ENCODE data around the gene EGLN3.

EGLN3 gene

DNA sequence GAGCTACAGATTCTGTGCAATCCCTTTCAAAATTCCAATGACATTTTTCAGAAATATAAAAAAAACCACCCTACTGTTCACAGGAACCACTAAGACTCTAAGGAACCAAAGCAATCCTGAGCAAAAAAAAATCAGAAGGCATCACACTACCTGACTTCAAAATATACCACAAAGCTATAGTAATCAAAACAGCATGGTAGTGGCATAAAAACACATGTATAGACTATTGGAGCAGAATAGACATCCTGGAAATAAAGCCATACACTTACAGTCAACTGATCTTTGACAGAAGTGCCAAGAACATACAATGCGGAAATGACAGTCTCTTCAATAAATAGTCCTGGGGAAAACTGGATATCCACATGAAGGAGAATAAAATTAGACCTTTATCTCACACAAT is 56.5 kb downstream of the EGLN3 start:
- ChIA-PET CTCF (no interaction called here), POLR2A (ENCODE audit: low non-redundant PET) (no interaction called here)
- no peak overlapping the region for H3K27ac ChIP-seq
- TF ChIP-seq, protein P1, sequence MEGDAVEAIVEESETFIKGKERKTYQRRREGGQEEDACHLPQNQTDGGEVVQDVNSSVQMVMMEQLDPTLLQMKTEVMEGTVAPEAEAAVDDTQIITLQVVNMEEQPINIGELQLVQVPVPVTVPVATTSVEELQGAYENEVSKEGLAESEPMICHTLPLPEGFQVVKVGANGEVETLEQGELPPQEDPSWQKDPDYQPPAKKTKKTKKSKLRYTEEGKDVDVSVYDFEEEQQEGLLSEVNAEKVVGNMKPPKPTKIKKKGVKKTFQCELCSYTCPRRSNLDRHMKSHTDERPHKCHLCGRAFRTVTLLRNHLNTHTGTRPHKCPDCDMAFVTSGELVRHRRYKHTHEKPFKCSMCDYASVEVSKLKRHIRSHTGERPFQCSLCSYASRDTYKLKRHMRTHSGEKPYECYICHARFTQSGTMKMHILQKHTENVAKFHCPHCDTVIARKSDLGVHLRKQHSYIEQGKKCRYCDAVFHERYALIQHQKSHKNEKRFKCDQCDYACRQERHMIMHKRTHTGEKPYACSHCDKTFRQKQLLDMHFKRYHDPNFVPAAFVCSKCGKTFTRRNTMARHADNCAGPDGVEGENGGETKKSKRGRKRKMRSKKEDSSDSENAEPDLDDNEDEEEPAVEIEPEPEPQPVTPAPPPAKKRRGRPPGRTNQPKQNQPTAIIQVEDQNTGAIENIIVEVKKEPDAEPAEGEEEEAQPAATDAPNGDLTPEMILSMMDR (conservative IDR thresholded peaks at IDR 0.05; ENCODE audit: low read depth), result no peak
- no peak for DNase-seq (ENCODE audit: low spot score)

DNA sequence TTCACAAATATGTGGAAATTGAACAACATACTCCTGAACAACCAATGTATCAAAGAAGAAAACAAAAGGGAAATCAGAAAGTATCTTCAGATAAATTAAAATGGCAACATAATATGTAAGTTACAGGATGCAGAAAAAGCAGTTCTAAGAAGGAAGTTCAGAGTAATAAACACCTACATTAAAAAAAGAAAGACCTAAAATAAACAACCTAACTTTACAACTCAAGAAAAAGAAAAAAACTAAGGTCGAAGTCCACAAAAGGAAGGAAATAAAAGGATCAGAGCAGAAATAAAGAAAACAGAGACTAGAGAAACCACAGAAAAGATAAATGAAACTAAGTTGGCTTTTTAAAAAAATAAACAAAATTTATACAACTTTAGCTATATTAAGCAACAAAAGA is 59.2 kb downstream of the EGLN3 start:
- ChIA-PET CTCF (no interaction called here), POLR2A (ENCODE audit: low non-redundant PET) (no interaction called here)
- DNase-seq (ENCODE audit: low spot score), result no peak
- no peak overlapping the region for H3K27ac ChIP-seq
- TF ChIP-seq, protein P1 (conservative IDR thresholded peaks at IDR 0.05; ENCODE audit: low read depth), result no peak

DNA sequence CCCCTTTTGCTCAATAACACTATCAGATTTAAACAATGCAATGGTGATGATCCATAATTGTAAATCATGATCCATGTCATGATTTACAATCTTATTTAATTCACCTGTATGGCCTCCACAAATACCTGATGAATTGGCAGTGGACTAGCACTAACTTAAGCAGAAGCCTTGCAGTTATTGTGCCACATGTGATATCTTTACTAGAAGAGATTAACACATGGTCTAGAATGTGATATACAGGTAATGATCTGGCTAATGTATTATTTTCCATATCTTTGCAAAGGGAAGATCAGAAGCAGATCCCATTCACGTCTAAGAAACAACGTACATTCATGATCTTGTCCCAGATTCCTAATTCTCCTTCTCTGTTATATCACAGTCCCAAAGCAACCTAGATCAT is 66.0 kb downstream of the EGLN3 start:
- TF ChIP-seq, protein P1 (conservative IDR thresholded peaks at IDR 0.05; ENCODE audit: low read depth), result no peak
- POLR2A ChIA-PET (ENCODE audit: low non-redundant PET), result no interaction called here
- CTCF ChIA-PET, result no interaction called here
- DNase-seq (ENCODE audit: low spot score), result no peak
- no peak overlapping the region for H3K27ac ChIP-seq

DNA sequence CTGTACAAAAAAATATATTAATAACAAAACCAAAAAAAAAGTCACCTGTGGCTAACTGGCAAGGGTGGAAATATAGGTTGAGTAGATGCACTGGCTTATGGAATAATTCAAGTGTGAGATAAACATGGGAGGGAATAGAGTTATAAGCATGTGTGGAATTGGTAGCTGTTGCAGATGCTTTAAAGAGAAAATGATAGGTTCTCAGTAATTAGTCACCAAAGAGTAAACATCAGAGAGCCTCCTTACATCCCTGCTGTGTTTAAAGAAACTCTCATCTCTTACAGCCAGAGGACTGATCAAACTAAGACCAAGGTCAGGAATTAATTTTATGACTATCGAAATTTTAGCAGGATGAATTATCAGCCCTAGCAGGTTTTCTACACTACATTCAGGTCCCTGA is 70.5 kb downstream of the EGLN3 start:
- no peak for DNase-seq (ENCODE audit: low spot score)
- no peak overlapping the region for H3K27ac ChIP-seq
- ChIA-PET CTCF (interaction anchor here (0.7 kb wide), 1 partner anchor 288 kb away, joined by 3 read pairs; no protein-coding TSS in a partner anchor), POLR2A (ENCODE audit: low non-redundant PET) (no interaction called here)
- TF ChIP-seq, protein P1 (conservative IDR thresholded peaks at IDR 0.05; ENCODE audit: low read depth), result no peak

DNA sequence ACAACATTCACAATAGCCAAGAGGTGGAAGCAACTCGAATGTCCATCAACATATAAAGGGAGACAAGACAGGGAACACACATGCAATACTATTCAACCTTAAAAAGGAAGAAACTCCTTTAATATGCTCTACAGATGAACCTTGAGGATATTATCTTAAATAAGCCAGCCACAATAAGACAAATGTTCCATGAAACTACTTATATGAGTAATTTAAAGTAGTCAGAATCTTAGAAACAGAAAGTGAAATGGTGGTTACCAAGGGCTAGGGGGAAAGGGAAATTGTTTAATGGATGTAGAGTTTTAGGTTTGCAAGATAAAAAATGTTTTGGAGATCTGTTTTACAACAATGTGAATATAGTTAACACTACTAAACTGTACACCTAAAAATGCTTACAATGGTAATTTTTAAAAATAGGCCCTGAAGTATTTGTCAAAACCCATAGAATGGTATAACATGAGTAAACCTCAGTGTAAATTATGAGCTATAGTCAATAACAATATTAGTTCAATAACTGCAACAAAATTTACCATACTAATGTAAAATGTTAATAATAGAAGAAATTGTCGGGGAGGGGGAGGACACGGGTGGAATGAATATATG is 71.1 kb downstream of the EGLN3 start:
- TF ChIP-seq, protein P1 (conservative IDR thresholded peaks at IDR 0.05; ENCODE audit: low read depth), result no peak
- H3K27ac ChIP-seq, result no peak overlapping the region
- CTCF ChIA-PET, result no interaction called here
- POLR2A ChIA-PET (ENCODE audit: low non-redundant PET), result no interaction called here
- no peak for DNase-seq (ENCODE audit: low spot score)

DNA sequence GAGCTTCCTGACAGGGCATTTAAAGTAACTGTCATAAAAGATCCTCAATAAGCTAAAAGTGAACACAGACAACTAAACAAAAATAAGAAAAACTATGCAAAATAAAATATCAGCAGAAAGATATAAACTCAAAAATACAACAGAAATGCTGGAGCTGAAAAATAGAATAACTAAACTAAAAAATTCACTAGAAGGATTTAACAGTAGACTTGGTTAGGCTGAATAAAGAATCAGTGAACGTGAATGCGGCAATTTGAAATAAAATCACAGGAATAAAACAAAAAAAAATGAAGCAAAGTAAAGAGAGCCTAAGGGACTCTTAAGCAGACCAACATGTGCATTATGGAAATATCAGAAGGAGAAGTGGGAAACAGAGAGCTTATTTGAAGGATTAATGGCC is 74.6 kb downstream of the EGLN3 start:
- DNase-seq (ENCODE audit: low spot score), result no peak
- H3K27ac ChIP-seq, result no peak overlapping the region
- CTCF ChIA-PET, result no interaction called here
- TF ChIP-seq, protein P1 (conservative IDR thresholded peaks at IDR 0.05; ENCODE audit: low read depth), result no peak
- POLR2A ChIA-PET (ENCODE audit: low non-redundant PET), result no interaction called here

Measured in RWPE1 (cell line).